Measurements from ENCODE around the gene LRRC25. TPM values are rescaled to one million over a fixed set of nuclear protein-coding genes. Genes with fewer than 3 reads are reported as not detected.

LRRC25 gene
- total RNA-seq, 1 experiment from 2014 or later, result not detected

DNA sequence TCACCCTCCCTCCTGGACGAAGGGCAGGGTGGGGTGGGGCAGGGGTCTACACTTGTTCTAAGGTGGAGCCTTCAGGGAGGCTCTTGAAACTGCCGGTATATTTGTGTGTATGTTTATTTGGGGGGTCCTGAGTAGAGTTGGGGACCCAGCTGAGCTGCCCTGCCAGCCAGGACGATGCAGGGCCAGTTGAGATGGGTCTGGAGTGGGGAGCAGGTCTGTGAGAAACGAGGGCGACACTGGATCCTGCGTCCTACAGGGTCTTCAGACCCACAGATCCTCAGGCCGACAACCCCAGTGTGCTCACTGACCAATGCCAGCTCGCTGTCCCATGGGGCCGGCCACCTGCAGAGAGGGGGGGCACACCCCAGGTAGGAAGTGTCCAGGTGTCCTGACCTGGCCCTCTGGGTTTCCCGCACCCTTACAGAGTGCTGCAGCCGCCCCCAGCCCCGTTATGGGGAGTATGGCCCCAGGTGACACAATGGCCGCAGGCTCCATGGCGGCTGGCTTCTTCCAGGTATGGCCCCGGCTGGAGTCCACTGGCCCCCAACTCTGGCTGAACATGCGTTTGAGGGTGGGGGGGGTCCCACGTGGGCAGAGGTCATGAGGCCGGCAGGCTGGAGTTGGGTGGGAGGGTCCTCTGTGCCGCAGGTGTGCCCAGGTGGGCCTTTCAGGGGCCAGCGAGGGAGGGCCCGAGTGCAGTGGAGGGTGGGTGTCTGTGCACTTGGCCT lies 33.2 kb upstream of the LRRC25 start:
- Histone ChIP-seq H2BK20ac (ENCODE audit: low read depth, low read length, poor library complexity, severe bottlenecking) (no peak overlapping the region), H3K56ac (ENCODE audit: insufficient read length, low read depth, low read length) (no peak overlapping the region), H2BK15ac (ENCODE audit: low read depth, low read length) (no peak overlapping the region), H3K27ac (ENCODE audit: insufficient read length, low read depth, low read length) (no peak overlapping the region), H3K4me1 (ENCODE audit: insufficient read depth, low read length) (no peaks in the 10 kb centered on the region; the same call in 1 of the 2 replicates), H3K79me2 (ENCODE audit: insufficient read depth, low read length) (no peaks in the 10 kb centered on the region), H2AFZ (ENCODE audit: low read length) (no peak overlapping the region), H4K5ac (ENCODE audit: insufficient read length, low read depth, low read length) (no peak overlapping the region), H3K4ac (ENCODE audit: low read depth, low read length) (no peak overlapping the region), H3K23ac (ENCODE audit: insufficient read length, low read depth, low read length) (no peak overlapping the region), H4K8ac (replicated peaks; ENCODE audit: insufficient read length, low read depth, low read length) (no peak overlapping the region), H4K91ac (ENCODE audit: insufficient read length, low read depth, low read length) (no peak overlapping the region), H3K27me3 (ENCODE audit: insufficient read depth, low read length) (no peaks in the 10 kb centered on the region), H3T11ph (ENCODE audit: low read length) (no peak overlapping the region), H3K18ac (ENCODE audit: insufficient read length, low read depth, low read length) (no peak overlapping the region), H3K9ac (ENCODE audit: extremely low read depth, insufficient read length, low read length) (no peak overlapping the region), H2AK5ac (ENCODE audit: insufficient read length, low read length) (no peak overlapping the region), H3K79me1 (ENCODE audit: insufficient read depth, low read depth, low read length, poor library complexity, severe bottlenecking) (no peaks in the 10 kb centered on the region), H3K23me2 (ENCODE audit: insufficient read length, low read depth, low read length, poor library complexity, severe bottlenecking) (peaks cover 5% of the 10 kb centered on the region), H2BK5ac (ENCODE audit: insufficient read length, low read length) (no peak overlapping the region), H3K4me2 (ENCODE audit: insufficient read depth, insufficient read length, low read length) (no peak overlapping the region), H3K9me3 (ENCODE audit: control insufficient read depth, low read depth, low read length) (no peaks in the 10 kb centered on the region), H2BK12ac (ENCODE audit: insufficient read length, low read depth, low read length) (no peak overlapping the region), H3K14ac (ENCODE audit: insufficient read depth, low read length) (no peak overlapping the region), H2BK120ac (ENCODE audit: low read depth, low read length, poor library complexity, severe bottlenecking) (no peak overlapping the region), H4K20me1 (ENCODE audit: control insufficient read depth, insufficient read depth, insufficient read length) (peaks cover 3% of the 10 kb centered on the region)
- no peak for DNase-seq
- Mint-ChIP-seq H3K27ac (peak overlapping the region in 1 of 3 experiments; percentile 75; a peak in 2 of 7 replicates), H3K4me3 (peak overlapping the region; percentile 19 to 58; a peak in 2 of 5 replicates), H3K9me3 (no peaks in the 10 kb centered on the region), H3K27me3 (ENCODE audit: low read depth) (peaks cover 3% of the 10 kb centered on the region; the same call in 1 of the 2 replicates), H3K4me1 (peaks cover 19 to 25% of the 10 kb centered on the region in 2 experiments), H3K36me3 (ENCODE audit: insufficient read depth in 1 of 3, low read depth in 3 of 3) (peaks cover 0 to 13% (median 10%) of the 10 kb centered on the region in 3 experiments; a peak in 4 of 7 replicates)
- no CpG with 5 or more reads among the region's 21 CpGs for WGBS (ENCODE audit: extremely low coverage, insufficient read length, low lambda C conversion rate)
- no peak for TF ChIP-seq CTCF (conservative IDR thresholded peaks at IDR 0.05)
